H1 (cell line): ENCODE measurements around the gene LRRK1. TPM values are rescaled to one million over a fixed set of nuclear protein-coding genes. Genes with fewer than 3 reads are reported as not detected.

Experiments
- CTCF ChIA-PET: fragments of 300-600 bp; sonication (Branson Sonifier 250); formaldehyde crosslinking; loops from one replicate; lab custom pipeline; 2021; ENCODE audit not compliant: partially characterized antibody; lab: Charles Lee
- POLR2A ChIA-PET: fragments of 300-600 bp; sonication (Branson Sonifier 250); formaldehyde crosslinking; loops from one replicate; lab custom pipeline; 2021; ENCODE audit warnings: inconsistent platforms; ENCODE audit not compliant: partially characterized antibody; lab: Charles Lee
- DNase-seq, 2 experiments: peaks; one replicate each; pipeline versions ENCODE4 v3.0.0 to v3.0.0-alpha.2; 2010 to 2022; ENCODE audit warnings: low spot score in 2 of 2, low read depth in 1 of 2, mixed read lengths in 1 of 2
- FAIRE-seq: peaks from 2 replicates; lab custom pipeline; 2011; peaks lifted over from hg19 to GRCh38; lab: Jason Lieb, UNC
- H2AFZ ChIP-seq: 2 replicates; pipeline ENCODE4 v1.8.1; 2012; ENCODE audit warnings: low read length, inconsistent platforms
- H2AK5ac ChIP-seq: 2 replicates; pipeline ENCODE4 v1.6.1; 2013; ENCODE audit warnings: low read depth, low read length
- H2BK120ac ChIP-seq: replicated peaks from 2 replicates; pipeline ENCODE3; 2013; ENCODE audit warnings: low read depth, low read length, inconsistent platforms
- H2BK12ac ChIP-seq: 2 replicates; pipeline ENCODE4 v1.6.1; 2013; ENCODE audit warnings: low read depth, low read length
- H2BK15ac ChIP-seq: 2 replicates; pipeline ENCODE4 v1.6.1; 2013; ENCODE audit warnings: low read length
- H2BK20ac ChIP-seq: 2 replicates; pipeline ENCODE4 v1.6.1; 2013; ENCODE audit warnings: low read length
- H2BK5ac ChIP-seq: 2 replicates; pipeline ENCODE4 v1.6.1; 2013; ENCODE audit warnings: low read depth, low read length
- H3K14ac ChIP-seq: 2 replicates; pipeline ENCODE4 v1.6.1; 2013; ENCODE audit warnings: inconsistent platforms; ENCODE audit not compliant: insufficient read length
- H3K18ac ChIP-seq: 2 replicates; pipeline ENCODE4 v1.6.1; 2013; ENCODE audit warnings: low read length; ENCODE audit errors: extremely low read depth
- H3K23ac ChIP-seq: 2 replicates; pipeline ENCODE4 v1.6.1; 2013; ENCODE audit warnings: inconsistent platforms; ENCODE audit not compliant: insufficient read length
- H3K23me2 ChIP-seq: 2 replicates; pipeline ENCODE4 v1.6.1; 2013; ENCODE audit warnings: low read depth, low read length
- H3K27ac ChIP-seq: 2 replicates; pipeline ENCODE4 v1.6.1; 2011; ENCODE audit warnings: low read depth, low read length, inconsistent platforms
- H3K27me3 ChIP-seq, 4 experiments: replicated peaks in 1 of 4; 1 replicate in 1 of 4; 2 replicates in 3 of 4; pipeline versions ENCODE4 v1.6.1 to v1.8.1; 2011 to 2013; ENCODE audit warnings: low read length in 3 of 4, mild to moderate bottlenecking in 3 of 4, inconsistent platforms in 2 of 4, mixed read lengths in 2 of 4, moderate library complexity in 1 of 4; ENCODE audit not compliant: control insufficient read depth in 3 of 4, insufficient read depth in 3 of 4; ENCODE audit errors: extremely low read depth in 1 of 4
- H3K36me3 ChIP-seq, 4 experiments: 2 replicates each; pipeline versions ENCODE4 v1.6.1 to v1.8.1; 2011 to 2013; ENCODE audit warnings: mild to moderate bottlenecking in 4 of 4, low read length in 3 of 4, moderate library complexity in 2 of 4, control low read depth in 1 of 4, inconsistent platforms in 1 of 4; ENCODE audit not compliant: insufficient read depth in 4 of 4, control insufficient read depth in 2 of 4
- H3K4ac ChIP-seq: replicated peaks from 2 replicates; pipeline ENCODE3; 2013; ENCODE audit warnings: low read length, low read depth, mixed read lengths, inconsistent platforms; ENCODE audit not compliant: insufficient read length
- H3K4me1 ChIP-seq, 4 experiments: replicated peaks in 1 of 4; 1 replicate in 1 of 4; 2 replicates in 3 of 4; pipeline versions ENCODE4 v1.6.1 to v1.8.1; 2011 to 2013; ENCODE audit warnings: low read length in 3 of 4, inconsistent platforms in 2 of 4, mixed read lengths in 1 of 4; ENCODE audit not compliant: insufficient read depth in 4 of 4, control insufficient read depth in 3 of 4
- H3K4me2 ChIP-seq, 2 experiments: 2 replicates each; pipeline versions ENCODE4 v1.6.1 to v1.8.1; 2011 to 2013; ENCODE audit warnings: low read depth in 2 of 2, low read length in 2 of 2, control low read depth in 1 of 2, inconsistent platforms in 1 of 2, mild to moderate bottlenecking in 1 of 2; ENCODE audit not compliant: insufficient read depth in 1 of 2
- H3K4me3 ChIP-seq, 4 experiments: fragments of 200-600, 300-600 bp in 1 of 4; sonication (generic), shearing (Covaris generic), sonication (Bioruptor Twin) in 1 of 4; 2 replicates each; pipeline versions ENCODE4 v1.5.1 to v1.8.1; 2011 to 2016; ENCODE audit warnings: low read length in 4 of 4, low read depth in 3 of 4, control low read depth in 2 of 4, inconsistent platforms in 2 of 4, mild to moderate bottlenecking in 2 of 4, mixed read lengths in 1 of 4, moderate library complexity in 1 of 4; ENCODE audit not compliant: insufficient read depth in 2 of 4; ENCODE audit errors: extremely low read depth in 1 of 4
- H3K56ac ChIP-seq: replicated peaks from 2 replicates; pipeline ENCODE3; 2013; ENCODE audit warnings: low read depth, mild to moderate bottlenecking, mixed read lengths, low read length, inconsistent platforms; ENCODE audit not compliant: insufficient read length
- H3K79me1 ChIP-seq: 2 replicates; pipeline ENCODE4 v1.6.1; 2013; ENCODE audit warnings: low read depth, low read length, control low read depth
- H3K79me2 ChIP-seq, 2 experiments: 2 replicates each; pipeline versions ENCODE4 v1.6.1 to v1.8.1; 2012 to 2013; ENCODE audit warnings: low read length in 2 of 2, mild to moderate bottlenecking in 2 of 2, inconsistent platforms in 1 of 2; ENCODE audit not compliant: insufficient read depth in 2 of 2, control insufficient read depth in 1 of 2
- H3K9ac ChIP-seq, 4 experiments: replicated peaks in 1 of 4; 1 replicate in 1 of 4; 2 replicates in 3 of 4; pipeline versions ENCODE4 v1.6.1 to v1.8.1; 2011 to 2013; ENCODE audit warnings: low read depth in 3 of 4, low read length in 3 of 4, control low read depth in 2 of 4, mild to moderate bottlenecking in 2 of 4, moderate library complexity in 2 of 4, inconsistent platforms in 1 of 4; ENCODE audit errors: extremely low read depth in 1 of 4
- H3K9me3 ChIP-seq, 2 experiments: 2 replicates each; pipeline versions ENCODE4 v1.6.1 to v1.8.1; 2012 to 2013; ENCODE audit warnings: mild to moderate bottlenecking in 2 of 2, moderate library complexity in 2 of 2, control low read depth in 1 of 2, inconsistent platforms in 1 of 2, low read depth in 1 of 2, low read length in 1 of 2, mixed read lengths in 1 of 2; ENCODE audit not compliant: insufficient read depth in 2 of 2
- H4K20me1 ChIP-seq, 2 experiments: replicated peaks in 1 of 2; 2 replicates each; pipeline versions ENCODE3 to v1.8.1; 2011 to 2013; ENCODE audit warnings: inconsistent platforms in 2 of 2, low read length in 2 of 2, mild to moderate bottlenecking in 1 of 2; ENCODE audit not compliant: insufficient read depth in 2 of 2, control insufficient read depth in 1 of 2
- H4K5ac ChIP-seq: 2 replicates; pipeline ENCODE4 v1.6.1; 2013; ENCODE audit warnings: low read length, low read depth, mixed read lengths, inconsistent platforms; ENCODE audit not compliant: insufficient read length
- H4K8ac ChIP-seq: 2 replicates; pipeline ENCODE4 v1.8.0; 2013; ENCODE audit warnings: mild to moderate bottlenecking, moderate library complexity, low read length, inconsistent platforms; ENCODE audit not compliant: insufficient read depth; ENCODE audit errors: extremely low read depth
- H4K91ac ChIP-seq: replicated peaks from 2 replicates; pipeline ENCODE3; 2013; ENCODE audit warnings: low read length, mixed read lengths, inconsistent platforms; ENCODE audit not compliant: insufficient read length
- ASH2L ChIP-seq: fragments of 200-600, 300-600 bp; sonication (generic); IDR thresholded peaks from one replicate; pipeline ENCODE4 v1.7.1; 2017; ENCODE audit warnings: low read length
- CREB1 ChIP-seq: IDR thresholded peaks from 2 replicates; pipeline ENCODE4 v1.6.1; 2012; ENCODE audit warnings: inconsistent platforms
- KDM5A ChIP-seq: fragments of 200-600 bp; IDR thresholded peaks from 2 replicates; pipeline ENCODE4 v1.7.1; 2012; ENCODE audit warnings: mild to moderate bottlenecking, low read length, inconsistent platforms, mixed read lengths
- POLR2AphosphoS5 ChIP-seq: IDR thresholded peaks from 2 replicates; pipeline ENCODE4 v1.6.1; 2011; ENCODE audit warnings: low read depth, low read length
- RAD21 ChIP-seq, 2 experiments: IDR thresholded peaks in 1 of 2; conservative IDR thresholded peaks in 1 of 2; 2 replicates each; pipeline ENCODE4 v1.6.1; 2011; ENCODE audit warnings: low read depth in 2 of 2, low read length in 2 of 2, improper control_type of control experiment in 1 of 2, inconsistent platforms in 1 of 2, mild to moderate bottlenecking in 1 of 2, moderate library complexity in 1 of 2
- RFX5 ChIP-seq: IDR thresholded peaks from 2 replicates; pipeline ENCODE4 v1.6.1; 2011; ENCODE audit warnings: low read depth, low read length, improper control_type of control experiment, borderline replicate concordance
- SUZ12 ChIP-seq: fragments of 200-600 bp; sonication (generic); IDR thresholded peaks from 2 replicates; pipeline ENCODE4 v1.6.1; 2012; ENCODE audit warnings: mild to moderate bottlenecking, inconsistent platforms, low read length, moderate library complexity, mixed read lengths
- ZNF274 ChIP-seq: IDR thresholded peaks from 2 replicates; pipeline ENCODE4 v1.7.0; 2012; ENCODE audit warnings: low read length, borderline replicate concordance; ENCODE audit errors: extremely low read depth
- WGBS, 2 experiments: shearing (Covaris generic) in 1 of 2; methylation state at CpG; one replicate each; pipeline versions ENCODE4 v1.1.6 to v1.1.7; 2013 to 2015; ENCODE audit warnings: low lambda C conversion rate in 2 of 2, mixed read lengths in 2 of 2, inconsistent platforms in 1 of 2, low coverage in 1 of 2, missing lambda C conversion rate in 1 of 2; ENCODE audit not compliant: insufficient replicate concordance in 2 of 2, insufficient coverage in 1 of 2, insufficient read length in 1 of 2; ENCODE audit errors: extremely low coverage in 1 of 2, missing lambda C conversion rate in 1 of 2; 5-methylcytosine and 5-hydroxymethylcytosine counted together
- polyA plus RNA-seq, 7 experiments: library from polyadenylated mRNA; depleted of rRNA in 3 of 7; stranded (reverse) in 5 of 7; unstranded in 2 of 7; fragments of >200 nt in 5 of 7; fragments of 200-250 nt in 2 of 7; gene quantifications; 1 replicate in 5 of 7; 2 replicates in 1 of 7; 4 replicates in 1 of 7; pipeline versions ENCODE4 v1.2.1 to v1.2.3, GENCODE V29; 2011 to 2013; ENCODE audit warnings: missing spikeins in 2 of 7, mixed read lengths in 2 of 7
- total RNA-seq: library from RNA; stranded (reverse); fragmentation: NEBNext Ultra II Directional; extraction: Animal tissue kit (Norgen Biotek cat#: 25700); gene quantifications from 2 replicates; pipeline ENCODE4 v1.2.1, GENCODE V29; 2021

Gene LRRK1
- total and polyA plus RNA-seq, 2 of the 8 experiments (the other 6 are each of a cell fraction or from before 2014, with no cell fraction given) = 1.2 to 3.6 TPM

- Histone ChIP-seq H4K8ac (no peak overlapping the region), H3K79me2 (no peaks in the 10 kb centered on the region), H2AFZ (no peak overlapping the region), H4K20me1 (no peaks in the 10 kb centered on the region), H2BK12ac (peak overlapping the region; percentile 53; the same call in 1 of the 2 replicates), H2BK15ac (no peak overlapping the region), H3K4me3 (no peak overlapping the region), H3K4me1 (peaks cover 0 to 7% (median under 1%) of the 10 kb centered on the region in 4 experiments; a peak in 4 of 7 replicates), H4K5ac (no peak overlapping the region), H3K4me2 (no peak overlapping the region), H3K36me3 (no peaks in the 10 kb centered on the region), H3K27me3 (no peaks in the 10 kb centered on the region), H2BK5ac (peak overlapping the region; percentile 62; the same call in 1 of the 2 replicates), H3K79me1 (no peaks in the 10 kb centered on the region), H3K4ac (no peak overlapping the region), H2BK120ac (no peak overlapping the region), H2BK20ac (no peak overlapping the region), H3K23me2 (peaks cover 2% of the 10 kb centered on the region; the same call in 1 of the 2 replicates), H3K18ac (0 out of 2 replicates have a peak overlapping the region, but pooled peaks have one; percentile 14), H3K27ac (no peak overlapping the region), H4K91ac (peak overlapping the region; percentile 29), H3K9me3 (peaks cover 3 to 6% of the 10 kb centered on the region in 2 experiments; a peak in 3 of 4 replicates), H3K56ac (no peak overlapping the region), H2AK5ac (no peak overlapping the region; the same call in 1 of the 2 replicates), H3K9ac (no peak overlapping the region), H3K14ac (no peak overlapping the region), H3K23ac (no peak overlapping the region)
- WGBS, 2 experiments = 90% methylated on average over 15 of the region's 15 CpGs; no CpG with 5 or more reads in 1 of the 2 experiments
- peak in 1 of 2 experiments; percentile 41 for DNase-seq
- ChIA-PET POLR2A (interaction anchor here (1.0 kb wide), 1 partner anchor 10 kb away, joined by 3 read pairs; no protein-coding TSS in a partner anchor), CTCF (interaction anchor here (0.6 to 2.5 kb wide), 10 partner anchors 7 to 201 kb away, joined by 3 to 15 read pairs (median 3); no protein-coding TSS in a partner anchor)
- FAIRE-seq = no peak
- TF ChIP-seq ASH2L (no peak), RAD21 (IDR thresholded peaks at IDR 0.05 in 1 of 2, conservative IDR thresholded peaks at IDR 0.05 in 1 of 2; ENCODE audit: low read depth in 2 of 2, low read length in 2 of 2) (peak; percentile 42 to 53), POLR2AphosphoS5 (no peak), RFX5 (no peak), ZNF274 (no peak), SUZ12 (no peak), CREB1 (no peak), KDM5A (no peak)
Observed at GRCh38 chr15:101056366-101057334, 137.5 kb downstream of the LRRK1 start.
